ENCODE results near the gene BMP8A. TPM values are rescaled to one million over a fixed set of nuclear protein-coding genes. Genes with fewer than 3 reads are reported as not detected.
"Not testable (repeated sequence)": the region's sequence is repeated elsewhere in the genome, so short reads cannot be mapped to it uniquely, and the experiment has no call there.

The BMP8A gene
- total RNA-seq, 2 donors from 2014 or later: 5.4 to 9.4 TPM

DNA sequence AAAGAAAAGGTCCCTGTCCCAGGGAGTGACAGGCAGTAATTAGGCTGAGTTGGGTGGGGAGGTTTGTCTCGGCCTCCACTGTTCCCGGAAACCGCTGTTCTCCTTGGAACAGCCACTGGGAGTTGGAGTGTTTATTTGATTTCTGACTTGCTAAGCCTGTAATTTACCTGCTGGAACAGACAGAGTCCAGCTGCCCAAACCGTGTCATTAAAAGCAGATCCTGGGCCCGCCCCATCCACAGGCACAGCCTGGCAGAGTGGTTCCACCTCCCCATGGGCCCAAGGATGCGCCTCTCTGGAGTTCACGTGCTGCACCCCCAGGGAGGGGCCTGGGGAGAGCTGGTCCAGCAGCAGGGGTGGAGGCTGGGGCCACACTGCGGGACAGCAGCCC is 35.7 kb downstream of the BMP8A start:
- H3K36me3 ChIP-seq; H3K4me1 ChIP-seq (replicated peaks); intact Hi-C loops (cut with DNase I); H3K9me3 ChIP-seq; H3K27me3 ChIP-seq (replicated peaks; ENCODE audit: insufficient read depth); H3K4me3 ChIP-seq: not testable (repeated sequence)
- WGBS: 42% methylated on average over 4 of the region's 8 CpGs
- peak overlapping the region; percentile 76 to 77 for H3K27ac ChIP-seq
- peak; percentile 84 for DNase-seq (ENCODE audit: low spot score)
- TF ChIP-seq POLR2AphosphoS5 (IDR thresholded peaks at IDR 0.05): peak; percentile 80

GRCh38 chr1:39528082-39528481 is 36.6 kb downstream of the BMP8A start:
- WGBS: 82% methylated on average over 4 of the region's 4 CpGs
- intact Hi-C loops (cut with DNase I): no loop called here
- Histone ChIP-seq H3K36me3 (no peaks in the 10 kb centered on the region), H3K9me3 (no peaks in the 10 kb centered on the region), H3K4me3 (no peak overlapping the region), H3K4me1 (replicated peaks) (no peaks in the 10 kb centered on the region), H3K27me3 (replicated peaks; ENCODE audit: insufficient read depth) (no peaks in the 10 kb centered on the region), H3K27ac (peak overlapping the region; percentile 76 to 77)
- TF ChIP-seq, protein P1, sequence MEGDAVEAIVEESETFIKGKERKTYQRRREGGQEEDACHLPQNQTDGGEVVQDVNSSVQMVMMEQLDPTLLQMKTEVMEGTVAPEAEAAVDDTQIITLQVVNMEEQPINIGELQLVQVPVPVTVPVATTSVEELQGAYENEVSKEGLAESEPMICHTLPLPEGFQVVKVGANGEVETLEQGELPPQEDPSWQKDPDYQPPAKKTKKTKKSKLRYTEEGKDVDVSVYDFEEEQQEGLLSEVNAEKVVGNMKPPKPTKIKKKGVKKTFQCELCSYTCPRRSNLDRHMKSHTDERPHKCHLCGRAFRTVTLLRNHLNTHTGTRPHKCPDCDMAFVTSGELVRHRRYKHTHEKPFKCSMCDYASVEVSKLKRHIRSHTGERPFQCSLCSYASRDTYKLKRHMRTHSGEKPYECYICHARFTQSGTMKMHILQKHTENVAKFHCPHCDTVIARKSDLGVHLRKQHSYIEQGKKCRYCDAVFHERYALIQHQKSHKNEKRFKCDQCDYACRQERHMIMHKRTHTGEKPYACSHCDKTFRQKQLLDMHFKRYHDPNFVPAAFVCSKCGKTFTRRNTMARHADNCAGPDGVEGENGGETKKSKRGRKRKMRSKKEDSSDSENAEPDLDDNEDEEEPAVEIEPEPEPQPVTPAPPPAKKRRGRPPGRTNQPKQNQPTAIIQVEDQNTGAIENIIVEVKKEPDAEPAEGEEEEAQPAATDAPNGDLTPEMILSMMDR (IDR thresholded peaks at IDR 0.05): no peak
- TF ChIP-seq POLR2AphosphoS5 (IDR thresholded peaks at IDR 0.05): no peak
- no peak for TF ChIP-seq POLR2A (IDR thresholded peaks at IDR 0.05)
- no peak for DNase-seq (ENCODE audit: low spot score)

DNA sequence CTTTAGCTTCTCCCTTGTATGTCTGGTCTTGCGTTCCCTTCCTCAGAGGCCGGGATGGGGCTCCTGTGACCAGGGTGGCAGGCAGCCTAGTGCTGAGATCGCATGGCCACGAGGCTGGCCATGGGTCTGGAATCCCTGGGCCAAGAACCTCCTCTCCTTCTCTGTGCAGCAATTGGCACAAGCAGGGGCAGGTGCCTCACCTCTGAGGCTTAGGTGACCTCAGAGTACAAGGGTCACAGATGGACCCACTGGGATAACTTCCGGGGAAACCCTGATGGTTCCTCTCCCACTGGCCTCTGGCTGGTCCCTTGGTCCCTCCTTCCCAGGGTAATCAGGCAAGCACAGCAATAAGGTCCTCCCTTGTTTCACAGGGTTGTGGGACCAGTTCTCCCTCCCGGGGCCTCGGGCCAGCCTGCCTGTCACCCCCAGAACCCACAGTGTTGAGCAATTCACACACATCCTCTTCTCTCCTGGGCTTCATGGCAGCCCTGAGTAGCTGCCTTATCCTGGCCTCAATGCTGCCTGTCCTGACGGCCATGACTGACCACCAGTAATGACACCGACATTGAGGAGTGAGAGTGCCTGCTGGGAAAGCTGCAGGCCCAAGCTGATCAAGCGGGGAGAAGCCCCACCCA is 38.6 kb downstream of the BMP8A start:
- Histone ChIP-seq H3K36me3 (no peaks in the 10 kb centered on the region), H3K27ac (no peak overlapping the region), H3K27me3 (replicated peaks; ENCODE audit: insufficient read depth) (no peaks in the 10 kb centered on the region), H3K4me3 (no peak overlapping the region), H3K9me3 (no peaks in the 10 kb centered on the region), H3K4me1 (replicated peaks) (no peaks in the 10 kb centered on the region)
- intact Hi-C loops (cut with DNase I): loop anchor here (10.0 kb wide), 2 partner anchors 265 to 665 kb away; no protein-coding TSS in a partner anchor
- DNase-seq (ENCODE audit: low spot score): no peak
- WGBS: 86% methylated on average over 10 of the region's 10 CpGs
- TF ChIP-seq, protein P1 (IDR thresholded peaks at IDR 0.05): no peak
- TF ChIP-seq POLR2AphosphoS5 (IDR thresholded peaks at IDR 0.05) (no peak), POLR2A (IDR thresholded peaks at IDR 0.05) (no peak)

DNA sequence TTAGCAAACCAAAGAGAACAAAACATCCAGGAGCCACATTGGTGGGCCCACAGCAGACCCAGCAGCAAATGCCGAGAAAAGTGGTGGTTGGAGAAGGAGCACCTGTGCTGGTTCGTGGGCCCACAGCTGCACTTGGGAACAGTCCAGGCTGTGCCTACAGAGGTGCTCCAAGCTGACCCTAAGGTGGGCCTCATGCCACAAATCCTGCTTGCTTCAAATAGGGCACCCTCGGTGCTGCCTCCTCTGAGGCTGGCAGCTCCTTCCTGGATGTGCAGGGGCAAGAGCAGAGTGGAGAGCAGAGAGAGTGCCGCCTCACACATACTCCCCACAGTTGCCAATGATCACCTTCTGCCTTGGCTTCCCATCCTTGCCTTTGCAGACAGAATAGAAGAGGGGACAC is 40.1 kb downstream of the BMP8A start:
- intact Hi-C loops (cut with DNase I): loop anchor here (10.0 kb wide), 2 partner anchors 267 to 667 kb away; no protein-coding TSS in a partner anchor
- no peaks in the 10 kb centered on the region for H3K27me3 ChIP-seq (replicated peaks; ENCODE audit: insufficient read depth)
- WGBS: 96% methylated on average over 4 of the region's 4 CpGs
- H3K9me3 ChIP-seq: no peaks in the 10 kb centered on the region
- H3K4me3 ChIP-seq: no peak overlapping the region
- no peaks in the 10 kb centered on the region for H3K4me1 ChIP-seq (replicated peaks)
- no peaks in the 10 kb centered on the region for H3K36me3 ChIP-seq
- DNase-seq (ENCODE audit: low spot score): no peak
- H3K27ac ChIP-seq: no peak overlapping the region
- TF ChIP-seq, protein P1 (IDR thresholded peaks at IDR 0.05): no peak
- TF ChIP-seq POLR2A (IDR thresholded peaks at IDR 0.05): no peak
- no peak for TF ChIP-seq POLR2AphosphoS5 (IDR thresholded peaks at IDR 0.05)

DNA sequence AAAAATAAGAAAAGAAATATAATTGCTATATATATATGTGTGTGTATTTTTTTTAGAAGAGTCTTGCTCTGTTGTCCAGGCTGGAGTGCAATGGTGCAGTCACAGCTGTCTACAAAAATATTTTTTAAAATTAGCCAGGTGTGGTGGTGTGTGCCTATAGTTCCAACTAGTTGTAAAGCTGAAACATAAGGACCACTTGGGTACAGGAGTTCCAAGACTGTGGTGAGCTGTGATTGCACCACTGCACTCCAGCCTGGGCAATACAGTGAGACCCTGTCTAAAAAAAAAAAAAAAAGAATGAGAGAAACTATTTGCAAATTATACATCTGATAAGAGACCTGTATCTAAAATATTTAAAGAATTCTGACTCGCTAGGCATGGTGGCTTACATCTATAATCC is 42.0 kb downstream of the BMP8A start:
- no peaks in the 10 kb centered on the region for H3K36me3 ChIP-seq

More for the DNA sequence above, 42.0 kb downstream of the BMP8A start:
- TF ChIP-seq POLR2A (IDR thresholded peaks at IDR 0.05): no peak
- TF ChIP-seq, protein P1 (IDR thresholded peaks at IDR 0.05): no peak
- no peak for TF ChIP-seq POLR2AphosphoS5 (IDR thresholded peaks at IDR 0.05)
- intact Hi-C loops (cut with DNase I): loop anchor here (10.0 kb wide), 2 partner anchors 269 to 669 kb away; no protein-coding TSS in a partner anchor
- H3K4me3 ChIP-seq: no peak overlapping the region
- no peak overlapping the region for H3K27ac ChIP-seq
- no peaks in the 10 kb centered on the region for H3K4me1 ChIP-seq (replicated peaks)
- no peaks in the 10 kb centered on the region for H3K27me3 ChIP-seq (replicated peaks; ENCODE audit: insufficient read depth)
- DNase-seq (ENCODE audit: low spot score): no peak
- 96% methylated on average over 1 of the region's 1 CpG for WGBS
- no peaks in the 10 kb centered on the region for H3K9me3 ChIP-seq
